K562 (cell line): ENCODE measurements around the gene CBX8. TPM values are rescaled to one million over a fixed set of nuclear protein-coding genes. Genes with fewer than 3 reads are reported as not detected.

Source experiments
- BRF1 ChIP-seq: IDR thresholded peaks from 3 replicates; pipeline ENCODE4 v1.6.1; 2011; ENCODE audit warnings: borderline replicate concordance, mild to moderate bottlenecking; ENCODE audit not compliant: insufficient read length; ENCODE audit errors: extremely low read depth
- DNMT1 ChIP-seq: fragments of 450-650 bp; IDR thresholded peaks from 2 replicates; pipeline ENCODE4 v1.6.1; 2016; ENCODE audit warnings: antibody characterized with exemption, mild to moderate bottlenecking
- HDAC8 ChIP-seq: fragments of 450-650 bp; IDR thresholded peaks from 2 replicates; pipeline ENCODE4 v1.6.1; 2016; ENCODE audit warnings: mild to moderate bottlenecking, missing genetic modification characterization, moderate library complexity, missing compliant biosample characterization
- MIER1 ChIP-seq: fragments of 450-650 bp; IDR thresholded peaks from 2 replicates; pipeline ENCODE4 v1.6.1; 2016; ENCODE audit warnings: antibody characterized with exemption, mild to moderate bottlenecking, low read depth
- NRF1 ChIP-seq, 2 experiments: fragments of 450-650 bp; IDR thresholded peaks in 1 of 2; conservative IDR thresholded peaks in 1 of 2; 2 replicates each; pipeline ENCODE4 v1.6.1; 2014; ENCODE audit warnings: mild to moderate bottlenecking in 2 of 2
- RCOR1 ChIP-seq, 2 experiments: IDR thresholded peaks; 2 replicates each; pipeline ENCODE4 v1.6.1; 2012; ENCODE audit warnings: low read depth in 2 of 2, low read length in 2 of 2, borderline replicate concordance in 1 of 2, improper control_type of control experiment in 1 of 2
- SNRNP70 ChIP-seq: fragments of 200-400 bp; formaldehyde crosslinking; optimal IDR thresholded peaks from 2 replicates; pipeline ENCODE3; 2017; ENCODE audit warnings: low read depth, low read length
- SRSF9 ChIP-seq: fragments of 200-400 bp; formaldehyde crosslinking; IDR thresholded peaks from 2 replicates; pipeline ENCODE4 v1.6.1; 2017; ENCODE audit warnings: low read depth, low read length, borderline replicate concordance
- TAF7 ChIP-seq: fragments of 450-650 bp; IDR thresholded peaks from 2 replicates; pipeline ENCODE4 v1.6.1; 2016; ENCODE audit warnings: missing genetic modification characterization, missing compliant biosample characterization
- ZBTB7A ChIP-seq: IDR thresholded peaks from 2 replicates; pipeline ENCODE4 v1.6.1; 2011; ENCODE audit warnings: low read depth, mild to moderate bottlenecking, low read length, moderate library complexity, borderline replicate concordance; ENCODE audit not compliant: control insufficient read depth
- ZFX ChIP-seq: sonication (generic); formaldehyde crosslinking; IDR thresholded peaks from 2 replicates; pipeline ENCODE4 v1.8.0; 2022; ENCODE audit warnings: mild to moderate bottlenecking, missing genetic modification reagents, moderate library complexity
- ZNF384 ChIP-seq: IDR thresholded peaks from 2 replicates; pipeline ENCODE4 v1.6.1; 2012; ENCODE audit warnings: low read depth, low read length, improper control_type of control experiment
- polyA plus RNA-seq, 8 experiments: library from polyadenylated mRNA; depleted of rRNA in 4 of 8; stranded (reverse) in 5 of 8; unstranded in 3 of 8; fragments of >200 nt; fragmentation: Nextera tagmentation in 2 of 8; fragmentation: Illumina TruSeq in 1 of 8; extraction: Ambion mirVana in 2 of 8; extraction: Trizol in 1 of 8; gene quantifications; 2 replicates each; pipeline versions ENCODE4 v1.2.1 to v1.2.3, GENCODE V29; 2011 to 2014; ENCODE audit warnings: inconsistent platforms in 1 of 8, missing spikeins in 1 of 8
- total RNA-seq, 7 experiments: library from RNA; depleted of rRNA in 6 of 7; stranded (reverse); fragments of >200 nt in 6 of 7; fragmentation: Illumina TruSeq in 2 of 7; extraction: Trizol in 2 of 7; gene quantifications; 2 replicates each; pipeline versions ENCODE4 v1.2.1 to v1.2.3, GENCODE V29; 2011 to 2021; ENCODE audit warnings: low replicate concordance in 1 of 7
- TF ChIP-seq, protein P1 (sequence below): fragments of 250-450 bp; sonication (Bioruptor Pico); IDR thresholded peaks from 2 replicates; pipeline ENCODE4 v1.8.0; 2021; ENCODE audit warnings: moderate library complexity, mild to moderate bottlenecking, inconsistent platforms
- TF ChIP-seq, protein P2 (sequence below), 2 experiments: fragments of 450-650 bp; conservative IDR thresholded peaks; 2 replicates each; pipeline ENCODE4 v1.6.1; 2017; ENCODE audit warnings: mild to moderate bottlenecking in 2 of 2, moderate library complexity in 2 of 2
- TF ChIP-seq, protein P3 (sequence below), 2 experiments: IDR thresholded peaks; 2 replicates each; pipeline ENCODE4 v1.6.1; 2011; ENCODE audit warnings: borderline replicate concordance in 1 of 2, control low read depth in 1 of 2, low read depth in 1 of 2, low read length in 1 of 2, mild to moderate bottlenecking in 1 of 2, mixed read lengths in 1 of 2, moderate library complexity in 1 of 2; ENCODE audit not compliant: insufficient read depth in 1 of 2, insufficient read length in 1 of 2, poor library complexity in 1 of 2, severe bottlenecking in 1 of 2; ENCODE audit errors: extremely low read depth in 1 of 2
- TF ChIP-seq, protein P4 (sequence below): IDR thresholded peaks from 2 replicates; pipeline ENCODE4 v1.6.1; 2011; ENCODE audit warnings: borderline replicate concordance, low read depth, mild to moderate bottlenecking, moderate library complexity, low read length; ENCODE audit not compliant: insufficient read depth, poor library complexity, severe bottlenecking
- TF ChIP-seq, protein P5 (sequence below): conservative IDR thresholded peaks from 2 replicates; pipeline ENCODE4 v1.6.1; 2011; ENCODE audit warnings: low read depth, mild to moderate bottlenecking, low read length; ENCODE audit not compliant: control insufficient read depth

CBX8 gene
- total and polyA plus RNA-seq, 9 of the 15 experiments (the other 6 are each of a cell fraction or from before 2014, with no cell fraction given), result 0.08 to 11.9 (median 2.6) TPM

DNA sequence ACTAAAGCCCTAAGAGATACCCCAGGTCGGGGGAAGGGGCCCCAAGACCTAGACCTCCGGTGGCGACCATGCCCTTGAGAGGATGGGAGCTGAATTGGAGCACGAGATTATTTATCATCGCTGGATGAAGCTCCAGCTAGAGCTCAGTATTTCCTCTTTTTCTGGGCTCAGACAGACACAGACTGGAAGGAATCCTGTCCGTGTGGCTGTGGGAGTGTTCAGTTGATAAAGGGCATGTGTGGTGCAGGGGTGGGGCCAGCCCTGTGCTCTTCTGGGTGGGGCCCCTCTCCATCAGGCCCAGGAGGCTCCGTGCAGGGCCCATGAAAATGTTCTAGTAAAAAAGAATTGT is 48.7 kb upstream of the CBX8 start (continued):
- TF ChIP-seq, protein P1, sequence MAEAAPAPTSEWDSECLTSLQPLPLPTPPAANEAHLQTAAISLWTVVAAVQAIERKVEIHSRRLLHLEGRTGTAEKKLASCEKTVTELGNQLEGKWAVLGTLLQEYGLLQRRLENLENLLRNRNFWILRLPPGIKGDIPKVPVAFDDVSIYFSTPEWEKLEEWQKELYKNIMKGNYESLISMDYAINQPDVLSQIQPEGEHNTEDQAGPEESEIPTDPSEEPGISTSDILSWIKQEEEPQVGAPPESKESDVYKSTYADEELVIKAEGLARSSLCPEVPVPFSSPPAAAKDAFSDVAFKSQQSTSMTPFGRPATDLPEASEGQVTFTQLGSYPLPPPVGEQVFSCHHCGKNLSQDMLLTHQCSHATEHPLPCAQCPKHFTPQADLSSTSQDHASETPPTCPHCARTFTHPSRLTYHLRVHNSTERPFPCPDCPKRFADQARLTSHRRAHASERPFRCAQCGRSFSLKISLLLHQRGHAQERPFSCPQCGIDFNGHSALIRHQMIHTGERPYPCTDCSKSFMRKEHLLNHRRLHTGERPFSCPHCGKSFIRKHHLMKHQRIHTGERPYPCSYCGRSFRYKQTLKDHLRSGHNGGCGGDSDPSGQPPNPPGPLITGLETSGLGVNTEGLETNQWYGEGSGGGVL (CRISPR knock-in tag), result no peak
- TF ChIP-seq SRSF9 (no peak), ZBTB7A (peak; percentile 69; the same call in 1 of the 2 replicates), MIER1 (no peak), ZNF384 (no peak), SNRNP70 (no peak), RCOR1 (IDR thresholded peaks at IDR 0.05; ENCODE audit: borderline replicate concordance in 1 of 2, low read depth in 2 of 2, low read length in 2 of 2) (peak; percentile 20 to 88; a peak in 2 of 4 replicates), DNMT1 (no peak), TAF7 (tag) (no peak), BRF1 (no peak), ZFX (no peak), HDAC8 (tag) (no peak), NRF1 (conservative IDR thresholded peaks at IDR 0.05 in 1 of 2, IDR thresholded peaks at IDR 0.05 in 1 of 2) (peak in 1 of 2 experiments; percentile 43; a peak in 1 of 4 replicates)
- TF ChIP-seq, protein P2, sequence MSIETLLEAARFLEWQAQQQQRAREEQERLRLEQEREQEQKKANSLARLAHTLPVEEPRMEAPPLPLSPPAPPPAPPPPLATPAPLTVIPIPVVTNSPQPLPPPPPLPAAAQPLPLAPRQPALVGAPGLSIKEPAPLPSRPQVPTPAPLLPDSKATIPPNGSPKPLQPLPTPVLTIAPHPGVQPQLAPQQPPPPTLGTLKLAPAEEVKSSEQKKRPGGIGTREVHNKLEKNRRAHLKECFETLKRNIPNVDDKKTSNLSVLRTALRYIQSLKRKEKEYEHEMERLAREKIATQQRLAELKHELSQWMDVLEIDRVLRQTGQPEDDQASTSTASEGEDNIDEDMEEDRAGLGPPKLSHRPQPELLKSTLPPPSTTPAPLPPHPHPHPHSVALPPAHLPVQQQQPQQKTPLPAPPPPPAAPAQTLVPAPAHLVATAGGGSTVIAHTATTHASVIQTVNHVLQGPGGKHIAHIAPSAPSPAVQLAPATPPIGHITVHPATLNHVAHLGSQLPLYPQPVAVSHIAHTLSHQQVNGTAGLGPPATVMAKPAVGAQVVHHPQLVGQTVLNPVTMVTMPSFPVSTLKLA (conservative IDR thresholded peaks at IDR 0.05), result peak; percentile 31 to 41; a peak in 2 of 4 replicates
- TF ChIP-seq, protein P3, sequence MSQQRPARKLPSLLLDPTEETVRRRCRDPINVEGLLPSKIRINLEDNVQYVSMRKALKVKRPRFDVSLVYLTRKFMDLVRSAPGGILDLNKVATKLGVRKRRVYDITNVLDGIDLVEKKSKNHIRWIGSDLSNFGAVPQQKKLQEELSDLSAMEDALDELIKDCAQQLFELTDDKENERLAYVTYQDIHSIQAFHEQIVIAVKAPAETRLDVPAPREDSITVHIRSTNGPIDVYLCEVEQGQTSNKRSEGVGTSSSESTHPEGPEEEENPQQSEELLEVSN (IDR thresholded peaks at IDR 0.05; ENCODE audit: borderline replicate concordance in 1 of 2, extremely low read depth in 1 of 2, insufficient read depth in 1 of 2, insufficient read length in 1 of 2, low read depth in 1 of 2, low read length in 1 of 2, poor library complexity in 1 of 2, severe bottlenecking in 1 of 2), result peak in 1 of 2 experiments; percentile 17
- TF ChIP-seq, protein P4, sequence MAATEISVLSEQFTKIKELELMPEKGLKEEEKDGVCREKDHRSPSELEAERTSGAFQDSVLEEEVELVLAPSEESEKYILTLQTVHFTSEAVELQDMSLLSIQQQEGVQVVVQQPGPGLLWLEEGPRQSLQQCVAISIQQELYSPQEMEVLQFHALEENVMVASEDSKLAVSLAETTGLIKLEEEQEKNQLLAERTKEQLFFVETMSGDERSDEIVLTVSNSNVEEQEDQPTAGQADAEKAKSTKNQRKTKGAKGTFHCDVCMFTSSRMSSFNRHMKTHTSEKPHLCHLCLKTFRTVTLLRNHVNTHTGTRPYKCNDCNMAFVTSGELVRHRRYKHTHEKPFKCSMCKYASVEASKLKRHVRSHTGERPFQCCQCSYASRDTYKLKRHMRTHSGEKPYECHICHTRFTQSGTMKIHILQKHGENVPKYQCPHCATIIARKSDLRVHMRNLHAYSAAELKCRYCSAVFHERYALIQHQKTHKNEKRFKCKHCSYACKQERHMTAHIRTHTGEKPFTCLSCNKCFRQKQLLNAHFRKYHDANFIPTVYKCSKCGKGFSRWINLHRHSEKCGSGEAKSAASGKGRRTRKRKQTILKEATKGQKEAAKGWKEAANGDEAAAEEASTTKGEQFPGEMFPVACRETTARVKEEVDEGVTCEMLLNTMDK, result no peak
- TF ChIP-seq, protein P5, sequence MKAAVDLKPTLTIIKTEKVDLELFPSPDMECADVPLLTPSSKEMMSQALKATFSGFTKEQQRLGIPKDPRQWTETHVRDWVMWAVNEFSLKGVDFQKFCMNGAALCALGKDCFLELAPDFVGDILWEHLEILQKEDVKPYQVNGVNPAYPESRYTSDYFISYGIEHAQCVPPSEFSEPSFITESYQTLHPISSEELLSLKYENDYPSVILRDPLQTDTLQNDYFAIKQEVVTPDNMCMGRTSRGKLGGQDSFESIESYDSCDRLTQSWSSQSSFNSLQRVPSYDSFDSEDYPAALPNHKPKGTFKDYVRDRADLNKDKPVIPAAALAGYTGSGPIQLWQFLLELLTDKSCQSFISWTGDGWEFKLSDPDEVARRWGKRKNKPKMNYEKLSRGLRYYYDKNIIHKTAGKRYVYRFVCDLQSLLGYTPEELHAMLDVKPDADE, result no peak
